Endodermal cell (in vitro differentiated cells): ENCODE measurements around the gene MARCHF2. TPM values are rescaled to one million over a fixed set of nuclear protein-coding genes. Genes with fewer than 3 reads are reported as not detected.

Experiments used
- DNase-seq: peaks from one replicate; pipeline ENCODE4 v3.0.0-alpha.2; 2017
- H3K27ac ChIP-seq: 2 replicates; pipeline ENCODE4 v1.5.1; 2013; ENCODE audit warnings: mild to moderate bottlenecking, low read depth, low read length, moderate library complexity
- H3K27me3 ChIP-seq: 2 replicates; pipeline ENCODE4 v1.6.1; 2013; ENCODE audit warnings: mild to moderate bottlenecking, low read length, moderate library complexity; ENCODE audit not compliant: insufficient read depth, control insufficient read depth, poor library complexity, severe bottlenecking
- H3K36me3 ChIP-seq: 2 replicates; pipeline ENCODE4 v1.7.0; 2013; ENCODE audit warnings: mild to moderate bottlenecking, low read length, moderate library complexity; ENCODE audit not compliant: control insufficient read depth, insufficient read depth
- H3K4me1 ChIP-seq: one replicate; pipeline ENCODE4 v1.7.0; 2013; ENCODE audit warnings: low read length; ENCODE audit not compliant: control insufficient read depth, insufficient read depth
- H3K4me3 ChIP-seq: 2 replicates; pipeline ENCODE4 v1.5.1; 2013; ENCODE audit warnings: mild to moderate bottlenecking, low read length, moderate library complexity
- H3K9ac ChIP-seq: 2 replicates; pipeline ENCODE4 v1.6.1; 2013; ENCODE audit warnings: mild to moderate bottlenecking, low read length, moderate library complexity; ENCODE audit not compliant: poor library complexity, severe bottlenecking; ENCODE audit errors: extremely low read depth
- H3K9me3 ChIP-seq: 2 replicates; pipeline ENCODE4 v1.6.1; 2013; ENCODE audit warnings: mild to moderate bottlenecking, low read length, moderate library complexity; ENCODE audit not compliant: control insufficient read depth
- H3K27ac Mint-ChIP-seq: 2 replicates; pipeline ENCODE4 v1.8.0; 2020; ENCODE audit warnings: mixed read lengths
- H3K27me3 Mint-ChIP-seq: 2 replicates; pipeline ENCODE4 v1.8.0; 2021; ENCODE audit warnings: mild to moderate bottlenecking, mixed read lengths; ENCODE audit not compliant: insufficient read depth
- H3K36me3 Mint-ChIP-seq: 2 replicates; pipeline ENCODE4 v1.8.0; 2020; ENCODE audit warnings: low read depth, mixed read lengths
- H3K4me1 Mint-ChIP-seq: 2 replicates; pipeline ENCODE4 v1.8.0; 2020; ENCODE audit warnings: mixed read lengths
- H3K4me3 Mint-ChIP-seq: 2 replicates; pipeline ENCODE4 v1.8.0; 2020; ENCODE audit warnings: mild to moderate bottlenecking, moderate library complexity, mixed read lengths
- H3K9me3 Mint-ChIP-seq: 2 replicates; pipeline ENCODE4 v1.8.0; 2020; ENCODE audit warnings: mild to moderate bottlenecking, mixed read lengths
- WGBS, 2 experiments: methylation state at CpG; one replicate each; pipeline versions ENCODE4 v1.1.5 to v1.1.7; 2013; ENCODE audit warnings: missing lambda C conversion rate in 2 of 2, mixed read lengths in 1 of 2; ENCODE audit not compliant: insufficient coverage in 1 of 2, insufficient read length in 1 of 2; 5-methylcytosine and 5-hydroxymethylcytosine counted together
- total RNA-seq, 2 donors: library from RNA; stranded (reverse); fragmentation: NEBNext Ultra II Directional in 1 of 2; extraction: Animal tissue kit (Norgen Biotek cat#: 25700) in 1 of 2; gene quantifications; 2 replicates in 1 of 2; 3 replicates in 1 of 2; pipeline ENCODE4 v1.2.1, GENCODE V29; 2021
- TF ChIP-seq, protein P1 (sequence below): fragments of 200-600 bp; sonication (generic); conservative IDR thresholded peaks from 2 replicates; pipeline ENCODE4 v1.5.0; 2021; ENCODE audit warnings: antibody characterized with exemption, mild to moderate bottlenecking

The MARCHF2 gene
- total RNA-seq, 2 donors from 2014 or later, result 31.8 to 35.9 TPM

DNA sequence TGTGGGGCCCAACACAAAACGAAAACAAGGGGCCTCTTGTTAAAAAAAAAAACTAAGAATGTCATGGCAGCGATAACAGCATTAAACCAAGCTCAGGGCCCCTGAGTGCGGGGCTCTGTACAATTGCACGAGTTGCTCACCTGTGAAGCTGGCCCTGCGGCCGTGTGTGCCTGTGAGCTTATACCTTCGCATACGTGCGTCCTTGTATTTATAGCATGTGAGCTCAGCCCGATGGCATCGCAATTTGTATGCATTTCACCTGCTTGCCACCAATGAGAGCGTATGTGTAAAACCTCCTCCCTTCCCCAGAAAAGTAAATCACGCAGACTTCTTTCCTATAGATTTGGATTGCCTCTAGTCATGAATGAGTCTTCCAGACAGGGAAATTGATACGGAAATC is 48.8 kb downstream of the MARCHF2 start:
- H3K9me3 Mint-ChIP-seq, result no peaks in the 10 kb centered on the region
- peaks cover 75% of the 10 kb centered on the region for H3K36me3 Mint-ChIP-seq
- H3K9ac ChIP-seq, result no peak overlapping the region
- no peak for DNase-seq
- 94 to 98% methylated on average over 10 to 14 of the region's 14 CpGs for WGBS, 2 experiments
- H3K4me1 Mint-ChIP-seq, result peaks cover 43% of the 10 kb centered on the region
- no peaks in the 10 kb centered on the region for H3K27me3 Mint-ChIP-seq
- peaks cover 98% of the 10 kb centered on the region for H3K36me3 ChIP-seq
- peaks cover 10% of the 10 kb centered on the region for H3K4me1 ChIP-seq
- no peak overlapping the region for H3K4me3 Mint-ChIP-seq
- H3K27ac ChIP-seq, result no peak overlapping the region
- no peaks in the 10 kb centered on the region for H3K9me3 ChIP-seq
- TF ChIP-seq, protein P1, sequence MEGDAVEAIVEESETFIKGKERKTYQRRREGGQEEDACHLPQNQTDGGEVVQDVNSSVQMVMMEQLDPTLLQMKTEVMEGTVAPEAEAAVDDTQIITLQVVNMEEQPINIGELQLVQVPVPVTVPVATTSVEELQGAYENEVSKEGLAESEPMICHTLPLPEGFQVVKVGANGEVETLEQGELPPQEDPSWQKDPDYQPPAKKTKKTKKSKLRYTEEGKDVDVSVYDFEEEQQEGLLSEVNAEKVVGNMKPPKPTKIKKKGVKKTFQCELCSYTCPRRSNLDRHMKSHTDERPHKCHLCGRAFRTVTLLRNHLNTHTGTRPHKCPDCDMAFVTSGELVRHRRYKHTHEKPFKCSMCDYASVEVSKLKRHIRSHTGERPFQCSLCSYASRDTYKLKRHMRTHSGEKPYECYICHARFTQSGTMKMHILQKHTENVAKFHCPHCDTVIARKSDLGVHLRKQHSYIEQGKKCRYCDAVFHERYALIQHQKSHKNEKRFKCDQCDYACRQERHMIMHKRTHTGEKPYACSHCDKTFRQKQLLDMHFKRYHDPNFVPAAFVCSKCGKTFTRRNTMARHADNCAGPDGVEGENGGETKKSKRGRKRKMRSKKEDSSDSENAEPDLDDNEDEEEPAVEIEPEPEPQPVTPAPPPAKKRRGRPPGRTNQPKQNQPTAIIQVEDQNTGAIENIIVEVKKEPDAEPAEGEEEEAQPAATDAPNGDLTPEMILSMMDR, result no peak
- no peaks in the 10 kb centered on the region for H3K27me3 ChIP-seq
- H3K27ac Mint-ChIP-seq, result peak overlapping the region; percentile 45
- H3K4me3 ChIP-seq, result no peak overlapping the region

DNA sequence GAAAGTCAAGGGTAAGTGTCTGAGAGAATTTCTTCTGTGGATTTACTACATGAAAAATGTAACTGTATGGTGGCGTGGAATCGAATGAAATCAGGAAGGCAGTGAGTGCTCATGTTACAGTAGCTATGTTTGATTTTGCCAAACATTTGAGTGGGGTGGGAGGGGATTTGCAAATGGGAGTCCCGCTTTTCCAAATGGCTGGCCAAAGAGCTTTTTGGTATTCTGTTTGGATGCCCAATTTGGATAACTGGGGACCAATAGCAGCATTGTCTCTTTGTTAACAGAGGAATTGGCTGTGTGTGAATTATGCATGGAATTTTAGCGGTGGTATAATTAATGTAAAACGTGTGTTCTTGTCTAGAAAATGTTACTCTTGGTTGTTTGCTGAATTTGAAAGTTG is 49.5 kb downstream of the MARCHF2 start:
- 92 to 100% methylated on average over 2 to 5 of the region's 5 CpGs for WGBS, 2 experiments
- H3K9me3 ChIP-seq, result no peaks in the 10 kb centered on the region
- H3K9ac ChIP-seq, result no peak overlapping the region
- TF ChIP-seq, protein P1, result no peak
- Mint-ChIP-seq H3K27me3 (no peaks in the 10 kb centered on the region), H3K4me3 (no peak overlapping the region), H3K9me3 (no peaks in the 10 kb centered on the region), H3K27ac (peak overlapping the region; percentile 30), H3K4me1 (peaks cover 37% of the 10 kb centered on the region), H3K36me3 (peaks cover 76% of the 10 kb centered on the region)
- no peak overlapping the region for H3K4me3 ChIP-seq
- no peak for DNase-seq
- H3K36me3 ChIP-seq, result peaks cover 98% of the 10 kb centered on the region
- peaks cover 6% of the 10 kb centered on the region for H3K4me1 ChIP-seq
- H3K27ac ChIP-seq, result no peak overlapping the region
- H3K27me3 ChIP-seq, result no peaks in the 10 kb centered on the region

- H3K36me3 ChIP-seq, result peaks cover 98% of the 10 kb centered on the region
- DNase-seq, result no peak
- H3K36me3 Mint-ChIP-seq, result peaks cover 80% of the 10 kb centered on the region
These were observed 50.3 kb downstream of the MARCHF2 start for GRCh38 chr19:8463365-8463764.

More at GRCh38 chr19:8463365-8463764, 50.3 kb downstream of the MARCHF2 start:
- Histone ChIP-seq H3K4me1 (no peaks in the 10 kb centered on the region), H3K9ac (no peak overlapping the region), H3K27ac (no peak overlapping the region), H3K27me3 (no peaks in the 10 kb centered on the region), H3K9me3 (no peaks in the 10 kb centered on the region), H3K4me3 (no peak overlapping the region)
- TF ChIP-seq, protein P1, result no peak
- peak overlapping the region; percentile 11 for H3K27ac Mint-ChIP-seq
- H3K4me1 Mint-ChIP-seq, result peaks cover 32% of the 10 kb centered on the region
- WGBS, 2 experiments, result 96 to 98% methylated on average over 8 of the region's 8 CpGs
- no peak overlapping the region for H3K4me3 Mint-ChIP-seq
- H3K9me3 Mint-ChIP-seq, result no peaks in the 10 kb centered on the region
- H3K27me3 Mint-ChIP-seq, result no peaks in the 10 kb centered on the region
